ENCODE results near the gene ADAM33.

Gene ADAM33

DNA sequence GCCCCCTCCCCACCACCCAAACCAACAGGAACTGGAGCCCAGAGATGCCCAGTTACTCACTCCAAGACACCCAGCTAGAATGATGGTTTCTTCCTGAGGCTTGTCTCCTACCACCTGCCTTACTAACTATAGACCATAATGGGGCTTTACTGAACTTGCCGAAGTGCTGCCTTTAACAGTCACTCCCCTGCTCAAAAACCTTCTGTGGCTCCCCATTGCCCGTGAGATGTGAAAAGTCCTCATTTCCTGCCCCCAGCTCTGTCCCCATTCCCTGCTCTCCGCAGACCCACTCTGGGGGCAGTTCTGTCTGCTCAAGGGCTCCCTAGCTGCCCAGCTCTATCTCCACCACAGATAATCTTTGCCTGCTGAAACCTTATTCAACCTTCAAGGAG, 25.7 kb upstream of the ADAM33 start:
- no peaks in the 10 kb centered on the region for H3K36me3 ChIP-seq
- H3K4me1 ChIP-seq (ENCODE audit: control insufficient read depth in 1 of 2, insufficient read depth in 1 of 2, low read depth in 1 of 2, low read length in 1 of 2): peaks cover 12 to 18% of the 10 kb centered on the region in 2 experiments
- H3K27me3 ChIP-seq: no peaks in the 10 kb centered on the region
- no peak overlapping the region for H3K27ac ChIP-seq
- no peak overlapping the region for H3K4me3 ChIP-seq (ENCODE audit: low read depth in 1 of 2, low read length in 1 of 2)
- TF ChIP-seq, protein P1, sequence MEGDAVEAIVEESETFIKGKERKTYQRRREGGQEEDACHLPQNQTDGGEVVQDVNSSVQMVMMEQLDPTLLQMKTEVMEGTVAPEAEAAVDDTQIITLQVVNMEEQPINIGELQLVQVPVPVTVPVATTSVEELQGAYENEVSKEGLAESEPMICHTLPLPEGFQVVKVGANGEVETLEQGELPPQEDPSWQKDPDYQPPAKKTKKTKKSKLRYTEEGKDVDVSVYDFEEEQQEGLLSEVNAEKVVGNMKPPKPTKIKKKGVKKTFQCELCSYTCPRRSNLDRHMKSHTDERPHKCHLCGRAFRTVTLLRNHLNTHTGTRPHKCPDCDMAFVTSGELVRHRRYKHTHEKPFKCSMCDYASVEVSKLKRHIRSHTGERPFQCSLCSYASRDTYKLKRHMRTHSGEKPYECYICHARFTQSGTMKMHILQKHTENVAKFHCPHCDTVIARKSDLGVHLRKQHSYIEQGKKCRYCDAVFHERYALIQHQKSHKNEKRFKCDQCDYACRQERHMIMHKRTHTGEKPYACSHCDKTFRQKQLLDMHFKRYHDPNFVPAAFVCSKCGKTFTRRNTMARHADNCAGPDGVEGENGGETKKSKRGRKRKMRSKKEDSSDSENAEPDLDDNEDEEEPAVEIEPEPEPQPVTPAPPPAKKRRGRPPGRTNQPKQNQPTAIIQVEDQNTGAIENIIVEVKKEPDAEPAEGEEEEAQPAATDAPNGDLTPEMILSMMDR (IDR thresholded peaks at IDR 0.05): no peak
- no peaks in the 10 kb centered on the region for H3K9me3 ChIP-seq

DNA sequence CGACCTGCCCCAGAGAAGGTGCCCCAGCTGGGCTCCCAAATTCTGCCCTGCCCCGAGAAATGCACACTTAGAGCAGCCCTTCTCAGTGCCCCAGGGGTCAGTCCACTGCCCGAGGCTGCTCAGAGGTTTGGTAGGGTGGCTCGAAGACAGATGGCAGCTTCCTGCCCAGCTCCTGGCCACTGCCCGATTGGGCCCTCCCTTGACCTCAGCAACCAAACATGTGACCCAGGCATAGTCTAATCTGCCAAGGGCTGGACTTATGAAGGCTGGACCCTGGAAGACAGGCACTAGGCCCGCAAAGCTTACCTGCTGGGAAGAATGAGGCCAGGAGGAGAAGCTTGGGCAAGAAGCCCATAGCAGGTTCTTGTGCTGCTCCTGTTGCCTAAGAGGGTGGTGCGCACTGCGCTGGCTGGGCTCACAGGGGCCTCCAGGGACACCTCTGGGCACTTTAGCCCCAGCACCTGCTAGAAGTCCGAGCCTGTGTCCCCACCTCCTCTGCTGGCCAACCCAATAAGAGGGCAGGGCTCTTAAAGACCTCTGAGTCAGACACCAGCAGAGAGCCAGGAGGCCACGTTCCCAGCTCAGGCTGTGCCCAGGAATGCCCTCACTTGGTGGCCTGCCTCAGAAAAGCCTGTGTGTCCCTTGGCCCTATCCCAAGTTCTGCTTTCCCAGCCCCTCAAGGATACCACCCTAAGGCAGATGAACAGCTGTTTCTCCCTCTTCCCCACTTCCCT, 25.1 kb upstream of the ADAM33 start:
- H3K9me3 ChIP-seq: no peaks in the 10 kb centered on the region
- H3K36me3 ChIP-seq: no peaks in the 10 kb centered on the region
- peaks cover 10 to 13% of the 10 kb centered on the region in 2 experiments for H3K4me1 ChIP-seq (ENCODE audit: control insufficient read depth in 1 of 2, insufficient read depth in 1 of 2, low read depth in 1 of 2, low read length in 1 of 2)
- no peak overlapping the region for H3K4me3 ChIP-seq (ENCODE audit: low read depth in 1 of 2, low read length in 1 of 2)
- H3K27me3 ChIP-seq: no peaks in the 10 kb centered on the region
- TF ChIP-seq, protein P1 (IDR thresholded peaks at IDR 0.05): no peak
- no peak overlapping the region for H3K27ac ChIP-seq

DNA sequence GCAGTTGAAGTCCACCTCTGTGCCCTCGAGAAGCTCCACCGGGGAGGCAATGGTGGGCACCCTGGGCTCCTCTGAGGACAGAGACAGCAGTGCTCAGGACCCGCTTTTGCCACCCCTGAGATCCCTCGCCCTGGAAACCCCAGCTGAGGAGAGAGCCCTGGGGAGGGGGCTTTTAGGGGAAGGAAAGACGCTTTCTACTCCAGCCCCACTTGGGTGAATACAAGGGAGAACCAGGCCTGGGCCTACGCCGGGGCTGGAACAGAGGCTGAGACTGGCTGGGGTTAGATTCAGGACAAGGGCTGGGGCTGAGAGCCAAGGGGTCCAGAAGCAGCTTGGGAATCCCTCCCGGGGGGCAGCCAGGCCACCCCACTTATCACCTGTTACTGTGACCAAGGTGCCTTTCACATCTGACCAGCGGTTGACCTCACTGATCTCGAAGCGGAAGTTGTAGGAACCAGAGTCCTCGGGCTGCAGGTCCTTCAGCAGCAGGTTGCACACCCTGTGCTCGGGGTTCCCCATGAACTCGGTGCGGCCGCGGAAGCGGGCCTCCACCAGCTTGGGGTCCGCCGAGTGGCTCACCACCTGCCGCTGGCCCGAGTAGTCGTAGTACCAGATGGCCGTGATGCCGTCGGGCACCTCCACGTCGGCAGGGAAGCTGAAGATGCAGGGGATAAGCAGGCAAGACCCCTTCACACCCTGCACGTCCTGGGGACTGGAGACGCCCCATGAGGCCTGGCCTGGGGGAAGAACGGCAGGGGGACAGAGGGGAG, 24.3 kb upstream of the ADAM33 start:
- Histone ChIP-seq H3K4me3 (ENCODE audit: low read depth in 1 of 2, low read length in 1 of 2) (no peak overlapping the region), H3K27me3 (no peaks in the 10 kb centered on the region), H3K9me3 (no peaks in the 10 kb centered on the region), H3K27ac (no peak overlapping the region), H3K4me1 (ENCODE audit: control insufficient read depth in 1 of 2, insufficient read depth in 1 of 2, low read depth in 1 of 2, low read length in 1 of 2) (peaks cover 4 to 5% of the 10 kb centered on the region in 2 experiments), H3K36me3 (no peaks in the 10 kb centered on the region)
- TF ChIP-seq, protein P1 (IDR thresholded peaks at IDR 0.05): no peak

DNA sequence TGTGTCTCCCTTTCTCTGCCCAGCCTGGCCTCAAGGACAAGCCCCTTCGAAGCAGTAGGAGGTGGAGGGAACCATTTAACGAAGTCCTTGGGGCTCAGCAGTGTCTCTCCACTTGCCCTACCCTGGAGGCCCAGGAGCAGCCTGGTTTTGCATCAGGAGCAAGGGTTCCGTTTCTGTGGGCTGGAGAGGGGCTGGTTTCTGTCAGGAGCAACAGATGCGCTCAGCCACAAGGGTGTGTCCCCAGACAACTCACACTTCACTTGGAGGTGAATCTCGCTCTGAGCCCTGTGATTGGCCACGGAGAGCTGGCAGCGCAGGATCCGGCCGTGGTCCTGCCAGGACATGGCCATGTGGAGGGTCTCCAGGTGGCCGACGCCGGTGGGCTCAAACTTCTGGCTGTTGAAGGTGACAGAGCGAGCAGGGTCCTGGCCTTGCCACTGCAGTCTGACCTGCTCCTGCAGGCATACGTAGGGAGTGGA, 23.7 kb upstream of the ADAM33 start:
- H3K36me3 ChIP-seq: no peaks in the 10 kb centered on the region
- H3K27me3 ChIP-seq: no peaks in the 10 kb centered on the region
- TF ChIP-seq, protein P1 (IDR thresholded peaks at IDR 0.05): no peak
- no peak overlapping the region for H3K4me3 ChIP-seq (ENCODE audit: low read depth in 1 of 2, low read length in 1 of 2)
- H3K27ac ChIP-seq: no peak overlapping the region
- H3K4me1 ChIP-seq (ENCODE audit: control insufficient read depth in 1 of 2, insufficient read depth in 1 of 2, low read depth in 1 of 2, low read length in 1 of 2): no peaks in the 10 kb centered on the region
- H3K9me3 ChIP-seq: no peaks in the 10 kb centered on the region

DNA sequence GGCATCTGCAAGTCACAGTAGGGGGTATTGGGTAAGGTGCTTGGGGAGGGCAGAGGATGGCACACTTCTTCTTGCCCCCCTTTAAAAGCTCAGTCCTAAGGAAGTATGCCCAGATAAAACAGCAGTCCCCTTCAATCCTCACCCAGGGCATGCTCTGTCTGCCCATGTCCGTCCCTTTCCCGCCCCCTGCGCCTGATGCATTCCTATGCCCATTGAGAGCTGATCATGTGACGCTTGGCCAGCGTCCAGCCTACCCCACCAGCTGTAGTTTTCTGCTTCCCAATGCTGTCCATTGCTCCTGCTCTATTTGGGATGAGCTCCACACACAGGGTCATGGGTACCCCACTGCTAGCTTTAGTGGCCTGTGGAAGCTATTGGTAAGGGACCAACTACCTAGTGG, 22.3 kb upstream of the ADAM33 start:
- H3K4me1 ChIP-seq (ENCODE audit: control insufficient read depth in 1 of 2, insufficient read depth in 1 of 2, low read depth in 1 of 2, low read length in 1 of 2): no peaks in the 10 kb centered on the region

More for the DNA sequence above, 22.3 kb upstream of the ADAM33 start:
- no peak overlapping the region for H3K4me3 ChIP-seq (ENCODE audit: low read depth in 1 of 2, low read length in 1 of 2)
- TF ChIP-seq, protein P1 (IDR thresholded peaks at IDR 0.05): no peak
- no peaks in the 10 kb centered on the region for H3K36me3 ChIP-seq
- H3K27me3 ChIP-seq: no peaks in the 10 kb centered on the region
- no peaks in the 10 kb centered on the region for H3K9me3 ChIP-seq
- H3K27ac ChIP-seq: no peak overlapping the region
